Keratinocyte (primary cell): ENCODE results near the gene SSTR1. TPM values are rescaled to one million over a fixed set of nuclear protein-coding genes. Genes with fewer than 3 reads are reported as not detected.

Experiments
- DNase-seq: peaks from one replicate; pipeline ENCODE4 v3.0.0-alpha.2; 2011; ENCODE audit warnings: low read depth, missing footprints, low spot score
- FAIRE-seq: peaks from 2 replicates; lab custom pipeline; 2011; peaks lifted over from hg19 to GRCh38; lab: Jason Lieb, UNC
- H2AFZ ChIP-seq: 2 replicates; pipeline ENCODE4 v1.6.0; 2012; ENCODE audit warnings: low read length, control low read depth, inconsistent platforms; ENCODE audit not compliant: control insufficient read depth
- H3K27ac ChIP-seq: 2 replicates; pipeline ENCODE4 v1.5.1; 2011; ENCODE audit warnings: low read length; ENCODE audit not compliant: control insufficient read depth, insufficient read depth
- H3K27me3 ChIP-seq: 3 replicates; pipeline ENCODE4 v1.6.0; 2011; ENCODE audit warnings: low read length; ENCODE audit not compliant: control insufficient read depth, insufficient read depth; ENCODE audit errors: extremely low read depth
- H3K36me3 ChIP-seq, 2 experiments: 2 replicates in 1 of 2; 3 replicates in 1 of 2; pipeline ENCODE4 v1.5.1; 2011; ENCODE audit warnings: low read length in 2 of 2, mild to moderate bottlenecking in 1 of 2; ENCODE audit not compliant: control insufficient read depth in 2 of 2, insufficient read depth in 2 of 2; ENCODE audit errors: extremely low read depth in 1 of 2
- H3K4me1 ChIP-seq: 3 replicates; pipeline ENCODE4 v1.5.1; 2011; ENCODE audit warnings: low read length; ENCODE audit not compliant: control insufficient read depth, insufficient read depth; ENCODE audit errors: extremely low read depth
- H3K4me2 ChIP-seq: 3 replicates; pipeline ENCODE4 v1.6.0; 2011; ENCODE audit warnings: low read depth, low read length; ENCODE audit not compliant: control insufficient read depth, insufficient read depth; ENCODE audit errors: extremely low read depth
- H3K4me3 ChIP-seq, 3 experiments: fragments of 200-600 bp in 1 of 3; sonication (generic) in 1 of 3; 2 replicates in 2 of 3; 3 replicates in 1 of 3; pipeline ENCODE4 v1.5.1; 2011 to 2016; ENCODE audit warnings: low read length in 3 of 3, mild to moderate bottlenecking in 3 of 3, control low read depth in 2 of 3, inconsistent platforms in 1 of 3, low read depth in 1 of 3, mixed read lengths in 1 of 3, mixed run types in 1 of 3, moderate library complexity in 1 of 3; ENCODE audit not compliant: control insufficient read depth in 2 of 3, insufficient read depth in 2 of 3; ENCODE audit errors: extremely low read depth in 1 of 3
- H3K79me2 ChIP-seq: 2 replicates; pipeline ENCODE4 v1.6.0; 2012; ENCODE audit warnings: low read length; ENCODE audit not compliant: control insufficient read depth, insufficient read depth
- H3K9ac ChIP-seq: 3 replicates; pipeline ENCODE4 v1.6.0; 2011; ENCODE audit warnings: low read length; ENCODE audit not compliant: control insufficient read depth, insufficient read depth; ENCODE audit errors: extremely low read depth
- H3K9me1 ChIP-seq: 3 replicates; pipeline ENCODE4 v1.6.0; 2011; ENCODE audit warnings: low read length; ENCODE audit not compliant: control insufficient read depth, insufficient read depth; ENCODE audit errors: extremely low read depth
- H3K9me3 ChIP-seq: 2 replicates; pipeline ENCODE4 v1.5.1; 2012; ENCODE audit warnings: low read depth, low read length; ENCODE audit not compliant: control insufficient read depth
- H4K20me1 ChIP-seq: 3 replicates; pipeline ENCODE4 v1.6.0; 2011; ENCODE audit warnings: low read length; ENCODE audit not compliant: control insufficient read depth, insufficient read depth; ENCODE audit errors: extremely low read depth
- CTCF ChIP-seq, 3 experiments: IDR thresholded peaks in 1 of 3; conservative IDR thresholded peaks in 1 of 3; optimal IDR thresholded peaks in 1 of 3; 2 replicates in 2 of 3; 3 replicates in 1 of 3; pipeline versions ENCODE3 to v1.5.1; 2011; ENCODE audit warnings: low read length in 3 of 3, mild to moderate bottlenecking in 3 of 3, moderate library complexity in 2 of 3, control low read depth in 1 of 3, inconsistent platforms in 1 of 3; ENCODE audit not compliant: insufficient read depth in 2 of 3; ENCODE audit errors: extremely low read depth in 1 of 3
- EZH2 ChIP-seq: IDR thresholded peaks from one replicate; pipeline ENCODE4 v1.6.1; 2012; ENCODE audit warnings: inconsistent platforms, mild to moderate bottlenecking, low read length, moderate library complexity
- dilution Hi-C: fragments of 300-500 bp; cut with MboI; formaldehyde crosslinking; loops from one replicate; pipeline ENCODE4 v1.7.0; 2020; ENCODE audit warnings: low sequenced_read_pairs; ENCODE audit not compliant: extremely low pct_ligation_motif_present
- polyA plus RNA-seq, 5 experiments: library from polyadenylated mRNA; depleted of rRNA in 3 of 5; stranded (reverse) in 3 of 5; stranded (forward) in 1 of 5; unstranded in 1 of 5; fragments of >200 nt; gene quantifications; 1 replicate in 1 of 5; 2 replicates in 3 of 5; 3 replicates in 1 of 5; pipeline versions ENCODE4 v1.2.1 to v1.2.3, GENCODE V29; 2011 to 2012; ENCODE audit warnings: missing spikeins in 2 of 5, low read depth in 1 of 5, low replicate concordance in 1 of 5

Gene SSTR1
- polyA plus RNA-seq, 1 donor (not counting 4 experiments of a cell fraction or from before 2014, with no cell fraction given): 0.05 TPM

GRCh38 chr14:38206689-38207376 lies 871 bp upstream of the SSTR1 start:
- no peak overlapping the region for H3K4me2 ChIP-seq

GRCh38 chr14:38207377-38207735 lies 348 bp upstream of the SSTR1 start:
- Histone ChIP-seq H3K9me3 (peaks cover 7% of the 10 kb centered on the region), H3K36me3 (no peaks in the 10 kb centered on the region), H3K9me1 (no peaks in the 10 kb centered on the region), H3K4me3 (peak overlapping the region in 1 of 3 experiments; percentile 64), H3K9ac (no peak overlapping the region), H3K27me3 (peaks cover 50% of the 10 kb centered on the region), H3K4me2 (peak overlapping the region; percentile 86), H3K79me2 (no peaks in the 10 kb centered on the region), H4K20me1 (peaks cover 2% of the 10 kb centered on the region), H2AFZ (no peak overlapping the region), H3K4me1 (peaks cover 20% of the 10 kb centered on the region), H3K27ac (no peak overlapping the region)
- TF ChIP-seq CTCF (optimal IDR thresholded peaks at IDR 0.05 in 1 of 3, IDR thresholded peaks at IDR 0.05 in 1 of 3, conservative IDR thresholded peaks at IDR 0.05 in 1 of 3; ENCODE audit: extremely low read depth in 1 of 3, insufficient read depth in 2 of 3, low read length in 3 of 3): no peak
- peak; percentile 20 for TF ChIP-seq EZH2
- FAIRE-seq: no peak
- dilution Hi-C loops: no loop called here
- no peak for DNase-seq

More at GRCh38 chr14:38206689-38207376, 871 bp upstream of the SSTR1 start:
- TF ChIP-seq EZH2 (no peak), CTCF (optimal IDR thresholded peaks at IDR 0.05 in 1 of 3, IDR thresholded peaks at IDR 0.05 in 1 of 3, conservative IDR thresholded peaks at IDR 0.05 in 1 of 3; ENCODE audit: extremely low read depth in 1 of 3, insufficient read depth in 2 of 3, low read length in 3 of 3) (no peak)
- DNase-seq (no peak), FAIRE-seq (no peak)
- Histone ChIP-seq H3K4me3 (no peak overlapping the region), H3K4me1 (peaks cover 20% of the 10 kb centered on the region), H3K79me2 (no peaks in the 10 kb centered on the region), H3K27ac (no peak overlapping the region), H3K27me3 (peaks cover 50% of the 10 kb centered on the region), H3K36me3 (no peaks in the 10 kb centered on the region), H4K20me1 (peaks cover 2% of the 10 kb centered on the region), H2AFZ (no peak overlapping the region), H3K9ac (no peak overlapping the region), H3K9me1 (no peaks in the 10 kb centered on the region), H3K9me3 (peaks cover 7% of the 10 kb centered on the region)
- dilution Hi-C loops: no loop called here
